Caco-2 (cell line): ENCODE data around the gene PLXNC1. TPM values are rescaled to one million over a fixed set of nuclear protein-coding genes. Genes with fewer than 3 reads are reported as not detected.

ENCODE experiments used
- BruUV-seq: library from RNA; stranded (reverse); fragments of 400-500 nt; replicated peaks from 2 replicates; lab custom pipeline; 2021; lab: Mats Ljungman, UMichigan
- CTCF ChIA-PET: fragments of 300-600 bp; sonication (Branson Sonifier 250); formaldehyde crosslinking; loops from one replicate; lab custom pipeline; 2022; ENCODE audit warnings: antibody characterized with exemption; lab: Charles Lee
- POLR2A ChIA-PET: fragments of 300-600 bp; sonication (Branson Sonifier 250); formaldehyde crosslinking; loops from one replicate; lab custom pipeline; 2022; ENCODE audit warnings: antibody characterized with exemption; lab: Charles Lee
- DNase-seq, 2 experiments: peaks; one replicate each; pipeline versions ENCODE4 v3.0.0 to v3.0.0-alpha.2; 2020 to 2022
- H3K27me3 ChIP-seq: replicated peaks from 2 replicates; pipeline ENCODE4 v1.6.0; 2011; ENCODE audit warnings: low read length; ENCODE audit not compliant: control insufficient read depth, insufficient read depth
- H3K36me3 ChIP-seq: 2 replicates; pipeline ENCODE4 v1.5.1; 2011; ENCODE audit warnings: low read length; ENCODE audit not compliant: control insufficient read depth, insufficient read depth
- H3K4me1 ChIP-seq: fragments of 250-450 bp; sonication (Bioruptor Pico); 2 replicates; pipeline ENCODE4 v1.5.1; 2020; ENCODE audit warnings: mild to moderate bottlenecking
- H3K4me3 ChIP-seq: 2 replicates; pipeline ENCODE4 v1.5.1; 2011; ENCODE audit warnings: low read depth, mild to moderate bottlenecking, control low read depth, low read length
- H3K9me3 ChIP-seq: fragments of 250-450 bp; sonication (Bioruptor Pico); 2 replicates; pipeline ENCODE4 v1.5.1; 2020; ENCODE audit warnings: mild to moderate bottlenecking, moderate library complexity
- H3K27ac Mint-ChIP-seq: one replicate; pipeline ENCODE4 v1.8.0; 2022; ENCODE audit warnings: mixed read lengths; ENCODE audit not compliant: unreplicated experiment
- H3K27me3 Mint-ChIP-seq: one replicate; pipeline ENCODE4 v1.8.0; 2022; ENCODE audit warnings: mixed read lengths; ENCODE audit not compliant: insufficient read depth, unreplicated experiment
- H3K36me3 Mint-ChIP-seq: one replicate; pipeline ENCODE4 v1.8.0; 2022; ENCODE audit warnings: mild to moderate bottlenecking, mixed read lengths; ENCODE audit not compliant: insufficient read depth, unreplicated experiment
- H3K4me1 Mint-ChIP-seq: one replicate; pipeline ENCODE4 v1.8.0; 2022; ENCODE audit warnings: low read depth, mixed read lengths; ENCODE audit not compliant: unreplicated experiment
- H3K4me3 Mint-ChIP-seq: one replicate; pipeline ENCODE4 v1.8.0; 2022; ENCODE audit warnings: mild to moderate bottlenecking, moderate library complexity, mixed read lengths; ENCODE audit not compliant: unreplicated experiment
- H3K9me3 Mint-ChIP-seq: one replicate; pipeline ENCODE4 v1.8.0; 2022; ENCODE audit warnings: mixed read lengths; ENCODE audit not compliant: unreplicated experiment
- CTCF ChIP-seq, 2 experiments: fragments of 200-600 bp in 1 of 2; IDR thresholded peaks; 1 replicate in 1 of 2; 2 replicates in 1 of 2; pipeline versions ENCODE4 v1.5.1 to v1.8.0; 2011 to 2022; ENCODE audit warnings: antibody characterized with exemption in 1 of 2, control low read depth in 1 of 2, inconsistent platforms in 1 of 2, low read depth in 1 of 2, low read length in 1 of 2, mild to moderate bottlenecking in 1 of 2, moderate library complexity in 1 of 2; ENCODE audit not compliant: insufficient read depth in 1 of 2, severe bottlenecking in 1 of 2, unreplicated experiment in 1 of 2
- intact Hi-C: fragments of 100-400 bp; cut with micrococcal nuclease; formaldehyde crosslinking; loops from one replicate; pipeline ENCODE4 v1.10.0; 2022; ENCODE audit not compliant: unreplicated experiment
- total RNA-seq: library from RNA; stranded (reverse); gene quantifications from 2 replicates; pipeline ENCODE4 v1.2.3, GENCODE V29; 2022

PLXNC1 gene
- total RNA-seq, 1 experiment from 2014 or later, result 41.3 TPM

GRCh38 chr12:94244165-94245133, 96.1 kb downstream of the PLXNC1 start:
- Histone ChIP-seq H3K4me3 (no peak overlapping the region), H3K9me3 (no peaks in the 10 kb centered on the region), H3K4me1 (no peaks in the 10 kb centered on the region), H3K27me3 (no peaks in the 10 kb centered on the region), H3K36me3 (no peaks in the 10 kb centered on the region; the same call in 1 of the 2 replicates)
- no peak for TF ChIP-seq CTCF (IDR thresholded peaks at IDR 0.05; ENCODE audit: insufficient read depth in 1 of 2, low read depth in 1 of 2, low read length in 1 of 2, severe bottlenecking in 1 of 2, unreplicated experiment in 1 of 2)
- intact Hi-C loops, result no loop called here
- CTCF ChIA-PET, result no interaction called here
- no peak overlapping the region for H3K4me3 Mint-ChIP-seq
- POLR2A ChIA-PET, result no interaction called here
- peaks cover 54% of the 10 kb centered on the region for H3K36me3 Mint-ChIP-seq
- DNase-seq, result no peak
- no peaks in the 10 kb centered on the region for H3K9me3 Mint-ChIP-seq
- H3K27ac Mint-ChIP-seq, result no peak overlapping the region
- H3K4me1 Mint-ChIP-seq, result peaks cover 8% of the 10 kb centered on the region
- BruUV-seq, result no TSS peak
- no peaks in the 10 kb centered on the region for H3K27me3 Mint-ChIP-seq

GRCh38 chr12:94245631-94246383, 97.4 kb downstream of the PLXNC1 start:
- ChIA-PET POLR2A (no interaction called here), CTCF (no interaction called here)
- intact Hi-C loops, result no loop called here
- Mint-ChIP-seq H3K4me1 (peaks cover 8% of the 10 kb centered on the region), H3K36me3 (peaks cover 65% of the 10 kb centered on the region), H3K9me3 (no peaks in the 10 kb centered on the region), H3K4me3 (no peak overlapping the region), H3K27me3 (no peaks in the 10 kb centered on the region), H3K27ac (no peak overlapping the region)
- no peak overlapping the region for H3K4me3 ChIP-seq
- DNase-seq, result no peak
- no TSS peak for BruUV-seq
- no peak for TF ChIP-seq CTCF (IDR thresholded peaks at IDR 0.05; ENCODE audit: insufficient read depth in 1 of 2, low read depth in 1 of 2, low read length in 1 of 2, severe bottlenecking in 1 of 2, unreplicated experiment in 1 of 2)
- no peaks in the 10 kb centered on the region for H3K4me1 ChIP-seq
- no peaks in the 10 kb centered on the region; the same call in 1 of the 2 replicates for H3K36me3 ChIP-seq
- H3K9me3 ChIP-seq, result no peaks in the 10 kb centered on the region
- H3K27me3 ChIP-seq, result no peaks in the 10 kb centered on the region

- DNase-seq, result no peak
- peaks cover 68% of the 10 kb centered on the region for H3K36me3 Mint-ChIP-seq
- no peaks in the 10 kb centered on the region for H3K9me3 Mint-ChIP-seq
- Histone ChIP-seq H3K27me3 (no peaks in the 10 kb centered on the region), H3K4me1 (no peaks in the 10 kb centered on the region), H3K9me3 (no peaks in the 10 kb centered on the region), H3K4me3 (no peak overlapping the region), H3K36me3 (peaks cover 1% of the 10 kb centered on the region; the same call in 1 of the 2 replicates)
- no peak overlapping the region for H3K27ac Mint-ChIP-seq
- peaks cover 8% of the 10 kb centered on the region for H3K4me1 Mint-ChIP-seq
- no peak overlapping the region for H3K4me3 Mint-ChIP-seq
- POLR2A ChIA-PET, result no interaction called here
- CTCF ChIA-PET, result no interaction called here
- intact Hi-C loops, result no loop called here
- TF ChIP-seq CTCF (IDR thresholded peaks at IDR 0.05; ENCODE audit: insufficient read depth in 1 of 2, low read depth in 1 of 2, low read length in 1 of 2, severe bottlenecking in 1 of 2, unreplicated experiment in 1 of 2), result no peak
- no peaks in the 10 kb centered on the region for H3K27me3 Mint-ChIP-seq
- no TSS peak for BruUV-seq
These were observed 98.9 kb downstream of the PLXNC1 start for GRCh38 chr12:94247246-94247645.
